A549 (cell line): ENCODE results near the gene HAPLN2. TPM values are rescaled to one million over a fixed set of nuclear protein-coding genes. Genes with fewer than 3 reads are reported as not detected.

Source experiments
- ATAC-seq, 2 experiments: fragments of 200-7000 bp in 1 of 2; fragments of >200 bp in 1 of 2; cut with Nextera tagmentation in 1 of 2; cut with Tn5 transposase in 1 of 2; 3 replicates each; pipeline versions ENCODE4 v1.8.0 to v1.9.1; 2018 to 2020; ENCODE audit warnings: mild to moderate bottlenecking in 1 of 2, moderate library complexity in 1 of 2
- CTCF ChIA-PET: fragments of 300-600 bp; sonication (Branson Sonifier 250); formaldehyde crosslinking; extraction: SDS; loops from one replicate; lab custom pipeline; 2021; ENCODE audit warnings: antibody characterized with exemption, inconsistent platforms; lab: Yijun Ruan, JAX
- POLR2A ChIA-PET: fragments of 350-600 bp; formaldehyde crosslinking; extraction: SDS; loops from one replicate; lab custom pipeline; 2021; ENCODE audit warnings: antibody characterized with exemption, inconsistent platforms; lab: Yijun Ruan, JAX
- DNase-seq, 2 experiments: peaks; one replicate each; pipeline versions ENCODE4 v3.0.0 to v3.0.0-alpha.2; 2011 to 2016; ENCODE audit warnings: low read depth in 1 of 2, low spot score in 1 of 2
- FAIRE-seq: peaks from 2 replicates; lab custom pipeline; 2011; peaks lifted over from hg19 to GRCh38; lab: Jason Lieb, UNC
- H3K27ac ChIP-seq, 2 experiments: fragments of >200 bp; sonication (Bioruptor Twin); formaldehyde crosslinking; 3 replicates each; pipeline ENCODE4 v1.5.1; 2016 to 2017
- H3K4me1 ChIP-seq: fragments of >200 bp; sonication (Bioruptor Twin); formaldehyde crosslinking; 3 replicates; pipeline ENCODE4 v1.6.1; 2016
- H3K4me2 ChIP-seq: fragments of >200 bp; sonication (Bioruptor Twin); formaldehyde crosslinking; 3 replicates; pipeline ENCODE4 v1.6.1; 2016
- H3K4me3 ChIP-seq: fragments of >200 bp; sonication (Bioruptor Twin); formaldehyde crosslinking; 3 replicates; pipeline ENCODE4 v1.5.1; 2016
- H3K9me3 ChIP-seq: fragments of >200 bp; sonication (Bioruptor Twin); formaldehyde crosslinking; 3 replicates; pipeline ENCODE4 v1.6.1; 2016
- CBX2 ChIP-seq: fragments of 200-600 bp; sonication (generic); IDR thresholded peaks from 2 replicates; pipeline ENCODE4 v1.6.1; 2016; ENCODE audit warnings: low read depth, mild to moderate bottlenecking, borderline replicate concordance
- CHD4 ChIP-seq: fragments of 200-600 bp; sonication (generic); IDR thresholded peaks from 2 replicates; pipeline ENCODE4 v1.6.1; 2016; ENCODE audit warnings: antibody characterized with exemption, mild to moderate bottlenecking, borderline replicate concordance
- EHMT2 ChIP-seq: fragments of 200-600 bp; sonication (generic); IDR thresholded peaks from 2 replicates; pipeline ENCODE4 v1.6.1; 2016; ENCODE audit warnings: antibody characterized with exemption, low read depth, mild to moderate bottlenecking, moderate library complexity
- ESRRA ChIP-seq: fragments of 150-350 bp; IDR thresholded peaks from 2 replicates; pipeline ENCODE4 v1.6.1; 2014; ENCODE audit warnings: mild to moderate bottlenecking, low read length, borderline replicate concordance
- GATA3 ChIP-seq: IDR thresholded peaks from 2 replicates; pipeline ENCODE4 v1.6.1; 2012; ENCODE audit warnings: borderline replicate concordance
- HOXB5 ChIP-seq: fragments of 250-450 bp; sonication (Bioruptor Pico); IDR thresholded peaks from 2 replicates; pipeline ENCODE4 v1.5.0; 2020; ENCODE audit warnings: mild to moderate bottlenecking, moderate library complexity
- KDM1A ChIP-seq: fragments of 200-600 bp; sonication (generic); IDR thresholded peaks from 2 replicates; pipeline ENCODE4 v1.6.1; 2016; ENCODE audit warnings: low read depth, mild to moderate bottlenecking
- MAFK ChIP-seq: fragments of 450-650 bp; IDR thresholded peaks from 2 replicates; pipeline ENCODE4 v1.6.1; 2014; ENCODE audit not compliant: partially characterized antibody
- MAZ ChIP-seq: fragments of 150-350 bp; IDR thresholded peaks from 2 replicates; pipeline ENCODE4 v1.6.1; 2014; ENCODE audit warnings: antibody characterized with exemption, low read depth, low read length, borderline replicate concordance
- MYC ChIP-seq: IDR thresholded peaks from 2 replicates; pipeline ENCODE4 v1.6.1; 2012; ENCODE audit warnings: mild to moderate bottlenecking, inconsistent platforms, low read length, improper control_type of control experiment, borderline replicate concordance
- NPAS2 ChIP-seq: fragments of 250-450 bp; sonication (Bioruptor Pico); IDR thresholded peaks from 2 replicates; pipeline ENCODE4 v1.8.0; 2022; ENCODE audit warnings: mild to moderate bottlenecking, moderate library complexity, borderline replicate concordance
- POLR2AphosphoS2 ChIP-seq: conservative IDR thresholded peaks from 2 replicates; pipeline ENCODE4 v1.6.1; 2012; ENCODE audit warnings: low read length, improper control_type of control experiment, inconsistent platforms
- RAD21 ChIP-seq, 2 experiments: fragments of >200 bp in 1 of 2; sonication (Bioruptor Twin) in 1 of 2; formaldehyde crosslinking in 1 of 2; IDR thresholded peaks in 1 of 2; conservative IDR thresholded peaks in 1 of 2; 2 replicates in 1 of 2; 3 replicates in 1 of 2; pipeline ENCODE4 v1.6.1; 2012 to 2018; ENCODE audit warnings: inconsistent platforms in 1 of 2
- RARB ChIP-seq: fragments of 250-450 bp; sonication (Bioruptor Pico); IDR thresholded peaks from 2 replicates; pipeline ENCODE4 v1.8.0; 2021; ENCODE audit warnings: mild to moderate bottlenecking, moderate library complexity
- RFX5 ChIP-seq: fragments of 450-650 bp; IDR thresholded peaks from 2 replicates; pipeline ENCODE4 v1.7.1; 2014; ENCODE audit warnings: antibody characterized with exemption, mild to moderate bottlenecking, moderate library complexity
- SMC3 ChIP-seq: fragments of >200 bp; sonication (Bioruptor Twin); formaldehyde crosslinking; IDR thresholded peaks from 3 replicates; pipeline ENCODE4 v1.6.1; 2018; ENCODE audit warnings: inconsistent platforms
- TP53 ChIP-seq: fragments of 250-450 bp; sonication (Bioruptor Pico); IDR thresholded peaks from 2 replicates; pipeline ENCODE4 v1.5.0; 2021; ENCODE audit warnings: mild to moderate bottlenecking, moderate library complexity
- ZC3H11A ChIP-seq: fragments of 450-650 bp; IDR thresholded peaks from 2 replicates; pipeline ENCODE4 v1.6.1; 2014; ENCODE audit warnings: antibody characterized with exemption, mild to moderate bottlenecking
- ZFP36 ChIP-seq: fragments of 450-650 bp; IDR thresholded peaks from 2 replicates; pipeline ENCODE4 v1.6.1; 2014; ENCODE audit warnings: borderline replicate concordance; ENCODE audit not compliant: partially characterized antibody
- ZSCAN20 ChIP-seq: fragments of 250-450 bp; sonication (Bioruptor Pico); IDR thresholded peaks from 2 replicates; pipeline ENCODE4 v1.8.0; 2022; ENCODE audit warnings: mild to moderate bottlenecking, moderate library complexity
- WGBS: methylation state at CpG from one replicate; pipeline ENCODE4 v1.1.6; 2017; ENCODE audit errors: missing lambda C conversion rate; 5-methylcytosine and 5-hydroxymethylcytosine counted together
- polyA plus RNA-seq, 4 experiments: library from polyadenylated mRNA; depleted of rRNA in 3 of 4; stranded (reverse); fragments of >200 nt; fragmentation: RNase III in 1 of 4; extraction: RNeasy Plus Mini Kit Qiagen cat#74134 plus additional on column Dnase treatment in 1 of 4; gene quantifications; 2 replicates in 3 of 4; 3 replicates in 1 of 4; pipeline ENCODE4 v1.2.3, GENCODE V29; 2011 to 2017
- TF ChIP-seq, protein P1 (sequence below): fragments of 250-450 bp; sonication (Bioruptor Pico); IDR thresholded peaks from 2 replicates; pipeline ENCODE4 v1.5.0; 2021; ENCODE audit warnings: mild to moderate bottlenecking, moderate library complexity, borderline replicate concordance
- TF ChIP-seq, protein P2 (sequence below): fragments of 200-600 bp; sonication (generic); IDR thresholded peaks from 2 replicates; pipeline ENCODE4 v1.6.1; 2016; ENCODE audit warnings: antibody characterized with exemption, mild to moderate bottlenecking, moderate library complexity
- TF ChIP-seq, protein P3 (sequence below): fragments of >200 bp; sonication (Bioruptor Twin); formaldehyde crosslinking; IDR thresholded peaks from 3 replicates; pipeline ENCODE4 v1.5.1; 2016

Gene HAPLN2
- polyA plus RNA-seq, 2 of the 4 experiments (the other 2 are of a cell fraction): 0.10 to 0.23 TPM

DNA sequence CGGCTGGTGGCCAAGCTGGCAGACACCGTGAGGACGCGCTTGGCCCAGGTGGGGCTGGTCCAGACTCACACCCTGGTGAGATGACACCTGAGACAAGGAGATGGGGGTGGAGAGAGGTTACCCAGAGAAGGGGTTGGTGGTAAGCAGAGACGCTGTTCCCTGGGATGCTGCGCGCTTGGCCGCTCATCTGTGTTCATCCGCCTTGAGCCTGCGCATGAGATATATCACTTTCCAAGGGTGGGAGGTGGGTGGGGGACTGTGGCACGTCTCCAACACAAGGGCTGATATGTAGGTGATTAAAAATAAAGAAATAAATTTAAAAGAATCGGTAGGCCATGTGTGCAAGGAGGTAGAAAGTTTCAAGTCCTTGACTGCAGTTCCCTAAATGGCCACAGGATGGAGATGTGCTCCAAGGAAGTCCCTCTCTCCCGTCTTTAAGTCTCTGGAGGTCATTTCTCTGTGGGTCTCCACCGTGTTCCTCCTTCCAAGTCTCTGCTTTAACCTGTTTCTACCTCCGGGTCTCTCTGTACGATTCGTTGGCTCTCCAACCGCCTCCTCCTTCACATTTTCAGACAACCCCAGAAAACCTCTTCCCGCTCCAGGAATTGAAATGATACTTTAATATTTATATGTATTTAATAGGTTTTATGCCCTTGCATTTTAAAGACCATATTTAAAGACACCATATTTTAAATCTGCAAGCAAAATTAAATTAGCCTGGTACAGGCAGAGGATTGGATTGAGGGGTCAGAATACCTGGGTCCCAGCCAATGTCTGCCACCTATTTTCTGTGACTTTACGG is 35.2 kb upstream of the HAPLN2 start:
- FAIRE-seq: no peak
- DNase-seq: peak; percentile 85 to 88
- H3K4me3 ChIP-seq: no peak overlapping the region
- CTCF ChIA-PET: interaction anchor here (1.0 to 12.5 kb wide), 13 partner anchors 9 to 138 kb away, joined by 3 to 135 read pairs (median 5); partner anchors contain the start of genes GPATCH4, IQGAP3, MEF2D and NAXE
- H3K27ac ChIP-seq: peak overlapping the region in 1 of 2 experiments; percentile 60; a peak in 3 of 6 replicates
- WGBS: 59% methylated on average over 20 of the region's 20 CpGs
- ATAC-seq: peak; percentile 67 to 80
- H3K9me3 ChIP-seq: no peaks in the 10 kb centered on the region
- H3K4me2 ChIP-seq: peak overlapping the region; percentile 24
- TF ChIP-seq KDM1A: no peak
- no peak for TF ChIP-seq TP53 (CRISPR knock-in tag)
- TF ChIP-seq ZSCAN20 (CRISPR knock-in tag): no peak
- TF ChIP-seq, protein P1, sequence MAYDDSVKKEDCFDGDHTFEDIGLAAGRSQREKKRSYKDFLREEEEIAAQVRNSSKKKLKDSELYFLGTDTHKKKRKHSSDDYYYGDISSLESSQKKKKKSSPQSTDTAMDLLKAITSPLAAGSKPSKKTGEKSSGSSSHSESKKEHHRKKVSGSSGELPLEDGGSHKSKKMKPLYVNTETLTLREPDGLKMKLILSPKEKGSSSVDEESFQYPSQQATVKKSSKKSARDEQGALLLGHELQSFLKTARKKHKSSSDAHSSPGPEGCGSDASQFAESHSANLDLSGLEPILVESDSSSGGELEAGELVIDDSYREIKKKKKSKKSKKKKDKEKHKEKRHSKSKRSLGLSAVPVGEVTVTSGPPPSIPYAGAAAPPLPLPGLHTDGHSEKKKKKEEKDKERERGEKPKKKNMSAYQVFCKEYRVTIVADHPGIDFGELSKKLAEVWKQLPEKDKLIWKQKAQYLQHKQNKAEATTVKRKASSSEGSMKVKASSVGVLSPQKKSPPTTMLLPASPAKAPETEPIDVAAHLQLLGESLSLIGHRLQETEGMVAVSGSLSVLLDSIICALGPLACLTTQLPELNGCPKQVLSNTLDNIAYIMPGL (CRISPR knock-in tag): no peak
- no peak for TF ChIP-seq CHD4
- peak; percentile 78 to 85 for TF ChIP-seq RAD21 (conservative IDR thresholded peaks at IDR 0.05 in 1 of 2, IDR thresholded peaks at IDR 0.05 in 1 of 2)
- TF ChIP-seq HOXB5 (CRISPR knock-in tag): no peak
- no peak for TF ChIP-seq EHMT2
- TF ChIP-seq RFX5: no peak
- no peak for TF ChIP-seq ZC3H11A
- no peak for TF ChIP-seq ZFP36
- TF ChIP-seq MYC: no peak
- TF ChIP-seq POLR2AphosphoS2: no peak
- 0 out of 2 replicates have a peak, but pooled peaks have one; percentile 20 for TF ChIP-seq ESRRA
- TF ChIP-seq CBX2: no peak
- no peak for TF ChIP-seq RARB (CRISPR knock-in tag)
- no peak for TF ChIP-seq MAZ
- no peak for TF ChIP-seq GATA3
- TF ChIP-seq SMC3: peak; percentile 67; the same call in 2 of the 3 replicates
- TF ChIP-seq, protein P2, sequence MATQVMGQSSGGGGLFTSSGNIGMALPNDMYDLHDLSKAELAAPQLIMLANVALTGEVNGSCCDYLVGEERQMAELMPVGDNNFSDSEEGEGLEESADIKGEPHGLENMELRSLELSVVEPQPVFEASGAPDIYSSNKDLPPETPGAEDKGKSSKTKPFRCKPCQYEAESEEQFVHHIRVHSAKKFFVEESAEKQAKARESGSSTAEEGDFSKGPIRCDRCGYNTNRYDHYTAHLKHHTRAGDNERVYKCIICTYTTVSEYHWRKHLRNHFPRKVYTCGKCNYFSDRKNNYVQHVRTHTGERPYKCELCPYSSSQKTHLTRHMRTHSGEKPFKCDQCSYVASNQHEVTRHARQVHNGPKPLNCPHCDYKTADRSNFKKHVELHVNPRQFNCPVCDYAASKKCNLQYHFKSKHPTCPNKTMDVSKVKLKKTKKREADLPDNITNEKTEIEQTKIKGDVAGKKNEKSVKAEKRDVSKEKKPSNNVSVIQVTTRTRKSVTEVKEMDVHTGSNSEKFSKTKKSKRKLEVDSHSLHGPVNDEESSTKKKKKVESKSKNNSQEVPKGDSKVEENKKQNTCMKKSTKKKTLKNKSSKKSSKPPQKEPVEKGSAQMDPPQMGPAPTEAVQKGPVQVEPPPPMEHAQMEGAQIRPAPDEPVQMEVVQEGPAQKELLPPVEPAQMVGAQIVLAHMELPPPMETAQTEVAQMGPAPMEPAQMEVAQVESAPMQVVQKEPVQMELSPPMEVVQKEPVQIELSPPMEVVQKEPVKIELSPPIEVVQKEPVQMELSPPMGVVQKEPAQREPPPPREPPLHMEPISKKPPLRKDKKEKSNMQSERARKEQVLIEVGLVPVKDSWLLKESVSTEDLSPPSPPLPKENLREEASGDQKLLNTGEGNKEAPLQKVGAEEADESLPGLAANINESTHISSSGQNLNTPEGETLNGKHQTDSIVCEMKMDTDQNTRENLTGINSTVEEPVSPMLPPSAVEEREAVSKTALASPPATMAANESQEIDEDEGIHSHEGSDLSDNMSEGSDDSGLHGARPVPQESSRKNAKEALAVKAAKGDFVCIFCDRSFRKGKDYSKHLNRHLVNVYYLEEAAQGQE: no peak
- TF ChIP-seq NPAS2 (CRISPR knock-in tag): no peak
- no peak for TF ChIP-seq MAFK
- TF ChIP-seq, protein P3, sequence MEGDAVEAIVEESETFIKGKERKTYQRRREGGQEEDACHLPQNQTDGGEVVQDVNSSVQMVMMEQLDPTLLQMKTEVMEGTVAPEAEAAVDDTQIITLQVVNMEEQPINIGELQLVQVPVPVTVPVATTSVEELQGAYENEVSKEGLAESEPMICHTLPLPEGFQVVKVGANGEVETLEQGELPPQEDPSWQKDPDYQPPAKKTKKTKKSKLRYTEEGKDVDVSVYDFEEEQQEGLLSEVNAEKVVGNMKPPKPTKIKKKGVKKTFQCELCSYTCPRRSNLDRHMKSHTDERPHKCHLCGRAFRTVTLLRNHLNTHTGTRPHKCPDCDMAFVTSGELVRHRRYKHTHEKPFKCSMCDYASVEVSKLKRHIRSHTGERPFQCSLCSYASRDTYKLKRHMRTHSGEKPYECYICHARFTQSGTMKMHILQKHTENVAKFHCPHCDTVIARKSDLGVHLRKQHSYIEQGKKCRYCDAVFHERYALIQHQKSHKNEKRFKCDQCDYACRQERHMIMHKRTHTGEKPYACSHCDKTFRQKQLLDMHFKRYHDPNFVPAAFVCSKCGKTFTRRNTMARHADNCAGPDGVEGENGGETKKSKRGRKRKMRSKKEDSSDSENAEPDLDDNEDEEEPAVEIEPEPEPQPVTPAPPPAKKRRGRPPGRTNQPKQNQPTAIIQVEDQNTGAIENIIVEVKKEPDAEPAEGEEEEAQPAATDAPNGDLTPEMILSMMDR: peak; percentile 82
- TF ChIP-seq, all 56 proteins: peak for 4
- 0 out of 3 replicates have a peak, but pooled peaks cover 4% of the 10 kb centered on the region for H3K4me1 ChIP-seq
- POLR2A ChIA-PET: no interaction called here
